GM20431 (cell line): ENCODE measurements around the gene METTL26.

Experiments
- in situ Hi-C: fragments of 300-500 bp; cut with MseI, MboI; formaldehyde crosslinking; loops from one replicate; pipeline ENCODE4 v1.15.0; 2020; ENCODE audit warnings: low sequenced_read_pairs; ENCODE audit not compliant: unreplicated experiment

The METTL26 gene

DNA sequence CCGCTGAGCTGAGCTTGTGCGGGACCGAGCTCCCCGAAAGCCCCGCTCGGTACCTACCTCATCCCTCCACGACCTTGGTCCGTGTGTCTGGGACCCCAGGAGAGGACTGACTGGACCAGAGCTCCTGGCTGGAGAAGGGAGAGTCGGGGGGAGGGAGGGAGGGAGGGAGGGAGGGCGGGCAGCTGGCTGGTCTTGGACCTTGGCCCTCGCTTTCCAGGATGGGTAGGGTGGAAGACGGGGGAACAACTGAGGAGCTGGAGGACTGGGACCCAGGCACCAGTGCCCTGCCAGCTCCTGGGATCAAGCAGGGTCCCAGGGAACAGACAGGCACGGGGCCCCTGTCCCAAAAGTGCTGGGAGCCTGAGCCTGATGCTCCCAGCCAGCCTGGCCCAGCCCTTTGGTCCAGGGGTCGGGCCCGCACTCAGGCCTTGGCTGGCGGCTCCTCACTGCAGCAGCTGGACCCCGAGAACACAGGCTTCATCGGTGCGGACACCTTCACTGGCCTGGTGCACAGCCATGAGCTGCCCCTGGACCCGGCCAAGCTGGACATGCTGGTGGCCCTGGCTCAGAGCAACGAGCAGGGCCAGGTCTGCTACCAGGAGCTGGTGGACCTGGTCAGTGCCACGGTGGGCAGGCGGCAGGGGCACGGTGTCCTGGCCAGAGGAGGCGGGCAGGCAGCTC lies 39.9 kb upstream of the METTL26 start:
- in situ Hi-C loops, result no loop called here

DNA sequence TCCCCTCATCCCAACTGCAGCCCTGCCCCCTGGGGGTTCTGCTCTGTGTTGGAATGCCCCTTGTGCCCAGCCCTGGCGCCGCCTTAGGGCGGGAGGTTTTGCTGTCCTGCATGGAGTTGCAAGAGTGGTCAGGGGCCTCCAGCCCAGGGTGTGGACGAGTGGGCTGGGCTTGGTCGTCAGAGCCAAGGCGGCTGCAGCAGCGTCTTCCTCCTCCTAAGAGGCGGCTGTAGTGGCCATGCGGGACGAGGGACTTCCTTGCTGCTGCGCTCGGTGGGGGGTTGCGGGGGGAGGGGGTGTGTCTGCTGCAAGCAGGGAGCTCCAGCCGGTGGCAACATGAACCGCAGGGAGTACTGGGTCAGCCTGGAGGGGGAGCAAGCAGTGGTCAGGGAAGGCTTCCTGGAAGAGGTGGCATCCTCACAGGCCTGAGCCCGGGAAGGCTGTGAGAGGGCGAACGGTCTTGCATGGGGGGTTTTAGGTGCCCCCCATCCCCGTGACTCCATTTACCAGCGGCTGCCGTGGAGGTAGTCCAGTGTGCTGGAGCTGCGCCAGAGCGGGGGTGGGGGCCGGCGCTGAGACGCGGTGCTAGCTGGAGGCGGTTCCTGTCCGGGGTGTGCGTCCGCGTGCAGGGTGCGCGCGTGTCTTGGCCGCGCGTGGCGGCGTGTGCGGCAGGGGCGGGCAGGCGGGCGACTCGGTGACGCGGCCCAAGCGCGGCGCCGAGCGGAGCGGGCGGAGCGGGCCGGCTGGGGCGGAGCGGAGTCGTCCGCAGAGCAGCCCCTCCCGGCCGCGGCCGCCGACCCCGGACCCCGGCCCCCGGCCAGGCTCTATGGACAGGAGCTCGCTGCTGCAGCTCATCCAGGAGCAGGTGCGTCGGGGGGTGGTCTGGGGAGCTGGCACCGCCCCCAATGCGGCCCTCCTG lies 39.1 kb upstream of the METTL26 start, which contains the start of gene RHBDL1:
TSS of gene RHBDL1 (plus strand) at position 704 of the 916 bp plus-strand sequence. CDS start at position 824, 120 bp downstream.
- in situ Hi-C loops, result no loop called here

GRCh38 chr16:674214-674881 lies 38.2 kb upstream of the METTL26 start:
- in situ Hi-C loops, result no loop called here

DNA sequence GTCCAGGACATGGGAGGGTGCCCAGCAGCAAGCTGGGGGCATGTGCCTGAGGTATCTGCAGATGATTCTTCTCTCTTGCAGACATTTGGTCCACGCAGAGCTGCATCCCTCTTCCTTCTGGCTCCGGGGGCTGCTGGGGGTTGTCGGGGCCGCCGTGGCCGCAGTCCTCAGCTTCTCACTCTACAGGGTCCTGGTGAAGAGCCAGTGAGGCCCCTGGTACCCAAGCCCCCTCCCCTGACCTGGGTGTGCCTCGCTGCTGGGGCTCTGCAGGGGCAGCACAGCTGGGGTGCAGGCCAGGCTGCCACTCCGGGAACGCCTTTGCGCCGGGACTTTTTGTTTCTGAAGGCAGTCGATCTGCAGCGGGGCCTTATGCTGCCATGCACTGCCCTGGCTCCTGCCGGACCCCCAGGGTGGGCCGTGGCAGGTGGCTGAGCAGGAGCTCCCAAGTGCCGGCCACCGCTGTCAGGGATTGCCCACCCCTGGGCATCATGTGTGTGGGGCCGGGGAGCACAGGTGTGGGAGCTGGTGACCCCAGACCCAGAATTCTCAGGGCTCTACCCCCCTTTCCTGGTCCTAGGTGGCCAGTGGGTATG lies 37.4 kb upstream of the METTL26 start:
- in situ Hi-C loops, result no loop called here

DNA sequence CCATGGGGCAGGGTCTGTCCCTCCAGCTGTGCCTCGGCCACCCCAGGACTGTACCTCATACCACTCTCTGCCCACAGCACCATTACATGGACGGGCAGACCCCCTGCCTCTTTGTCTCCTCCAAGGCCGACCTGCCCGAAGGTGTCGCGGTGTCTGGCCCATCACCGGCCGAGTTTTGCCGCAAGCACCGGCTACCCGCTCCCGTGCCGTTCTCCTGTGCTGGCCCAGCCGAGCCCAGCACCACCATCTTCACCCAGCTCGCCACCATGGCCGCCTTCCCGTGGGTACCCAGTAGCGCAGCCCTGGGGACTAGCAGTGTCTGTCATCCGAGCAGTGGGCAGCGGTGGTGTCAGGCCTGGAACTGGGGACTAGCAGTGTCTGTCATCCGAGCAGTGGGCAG lies 36.7 kb upstream of the METTL26 start:
- in situ Hi-C loops, result no loop called here

- in situ Hi-C loops, result no loop called here
Measured at GRCh38 chr16:672371-672770, 36.3 kb upstream of the METTL26 start.

DNA sequence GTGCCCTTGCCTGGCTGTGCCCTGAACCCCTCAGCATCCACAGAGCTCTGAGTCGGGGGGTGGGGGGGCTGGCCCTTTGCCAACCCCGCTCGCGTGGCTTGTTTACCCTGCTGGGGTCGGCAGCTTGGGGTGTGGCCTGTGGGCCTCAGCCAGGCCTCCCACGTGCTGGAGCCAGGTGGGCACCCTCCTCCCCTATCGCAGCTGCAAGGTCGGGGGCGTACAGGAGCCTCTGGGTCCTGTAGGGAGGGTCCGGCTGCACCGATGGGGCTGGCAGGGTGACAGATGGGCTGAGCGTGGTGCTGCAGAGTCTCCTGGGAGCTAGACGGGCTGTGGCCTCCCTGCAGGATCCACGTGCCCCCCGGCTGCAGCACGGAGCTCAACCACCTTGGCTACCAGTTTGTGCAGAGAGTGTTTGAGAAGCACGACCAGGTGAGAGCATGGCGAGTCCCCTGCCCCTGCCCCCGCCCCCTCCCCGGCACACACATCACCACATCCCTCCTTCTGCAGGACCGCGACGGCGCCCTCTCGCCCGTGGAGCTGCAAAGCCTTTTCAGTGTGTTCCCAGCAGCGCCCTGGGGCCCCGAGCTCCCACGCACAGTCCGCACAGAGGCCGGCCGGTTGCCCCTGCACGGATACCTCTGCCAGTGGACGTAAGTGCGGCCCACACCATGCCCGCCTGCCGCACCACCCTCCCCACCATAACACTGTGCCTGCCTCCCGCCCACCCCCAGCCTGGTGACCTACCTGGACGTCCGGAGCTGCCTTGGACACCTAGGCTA lies 35.4 kb upstream of the METTL26 start:
- in situ Hi-C loops, result no loop called here

- in situ Hi-C loops, result no loop called here
Measured at GRCh38 chr16:670485-671352, 34.6 kb upstream of the METTL26 start.

DNA sequence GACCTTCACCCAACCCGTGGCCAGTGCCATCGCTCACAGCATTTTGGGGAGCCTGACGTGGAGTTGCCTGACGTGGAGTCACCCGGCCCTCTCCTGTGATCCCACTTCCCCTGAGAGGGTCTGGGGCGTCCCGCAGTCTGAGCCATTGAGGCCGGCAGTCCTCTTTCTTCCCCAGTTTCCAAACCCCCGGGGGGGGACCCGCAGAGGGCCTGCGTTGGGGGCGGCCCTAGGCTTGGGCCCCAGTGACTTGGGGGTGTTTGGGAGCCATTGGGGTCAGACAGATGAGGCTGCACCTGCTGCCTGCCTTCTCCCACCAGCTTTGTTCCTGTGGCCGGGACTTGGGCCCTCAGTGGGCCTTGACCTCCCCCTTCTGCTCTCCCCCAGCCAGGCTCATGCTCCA lies 33.6 kb upstream of the METTL26 start:
- in situ Hi-C loops, result no loop called here

DNA sequence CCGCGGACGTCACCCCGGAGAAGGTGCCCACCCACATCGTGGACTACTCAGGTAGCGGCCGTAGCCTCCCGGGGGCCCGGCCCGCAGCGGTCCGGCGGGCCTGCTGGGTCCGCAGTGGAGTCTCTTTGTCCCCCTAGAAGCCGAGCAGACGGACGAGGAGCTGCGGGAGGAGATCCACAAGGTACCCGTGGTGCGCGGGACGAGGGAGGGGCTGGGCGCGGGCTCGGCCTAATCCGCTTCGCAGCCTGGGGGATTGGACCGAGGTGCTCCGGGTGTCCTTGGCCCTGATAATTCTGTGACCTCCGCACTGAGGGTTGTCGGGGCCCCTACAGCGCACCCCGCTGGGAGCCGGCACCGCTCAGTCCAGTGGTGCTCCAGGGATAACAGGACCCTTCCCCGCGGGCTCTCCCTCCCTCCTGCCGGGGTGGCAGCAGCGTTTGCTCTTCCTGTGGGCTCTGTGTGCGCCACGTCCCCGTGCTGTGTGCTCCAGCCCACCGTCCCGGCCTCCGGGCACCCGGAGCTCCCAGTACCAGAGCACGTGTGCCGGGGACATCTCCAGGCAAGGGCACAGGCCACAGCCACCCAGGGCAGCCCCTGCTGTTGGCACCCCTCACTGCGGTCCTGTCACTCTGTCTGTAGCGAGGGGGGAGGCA lies 32.5 kb upstream of the METTL26 start:
- in situ Hi-C loops, result no loop called here

- in situ Hi-C loops, result no loop called here
Measured at GRCh38 chr16:667780-668518, 31.8 kb upstream of the METTL26 start, which contains the start of gene RHOT2. Gene RHOT2 (plus strand): TSS chr16:668132. CDS start chr16:668200, 68 bp downstream.

DNA sequence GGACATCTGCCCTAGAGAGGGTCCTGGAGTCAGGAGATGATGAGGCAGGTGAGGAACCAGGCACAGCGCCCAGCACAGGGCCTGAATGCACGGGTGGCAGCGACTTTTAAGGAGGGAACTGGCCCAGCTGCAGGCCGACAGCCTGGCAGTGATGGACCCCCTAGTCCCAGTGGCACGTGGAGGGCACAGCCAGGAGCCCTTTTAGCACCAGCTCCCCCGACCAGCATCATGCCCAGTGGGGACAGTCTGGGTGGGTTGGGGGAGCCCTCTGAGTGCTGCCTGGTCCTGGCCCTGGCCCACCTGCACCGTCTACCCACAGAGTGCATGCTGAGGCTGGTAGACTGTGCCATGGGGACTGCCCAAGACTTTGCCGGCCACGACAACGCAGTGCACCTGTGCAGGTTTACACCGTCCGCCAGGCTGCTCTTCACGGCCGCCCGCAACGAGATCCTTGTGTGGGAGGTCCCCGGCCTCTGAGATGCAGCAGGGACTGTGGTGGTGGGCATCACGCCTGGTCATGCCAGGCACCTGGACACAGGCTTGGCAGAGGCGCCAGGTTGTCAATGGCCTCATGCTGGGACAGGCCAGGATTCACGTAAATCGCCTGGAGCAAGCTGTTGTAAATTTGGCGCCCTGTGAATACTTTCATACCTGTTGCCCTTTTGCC lies 31.1 kb upstream of the METTL26 start:
- in situ Hi-C loops, result no loop called here

GRCh38 chr16:666572-666971 lies 30.5 kb upstream of the METTL26 start:
- in situ Hi-C loops, result no loop called here

DNA sequence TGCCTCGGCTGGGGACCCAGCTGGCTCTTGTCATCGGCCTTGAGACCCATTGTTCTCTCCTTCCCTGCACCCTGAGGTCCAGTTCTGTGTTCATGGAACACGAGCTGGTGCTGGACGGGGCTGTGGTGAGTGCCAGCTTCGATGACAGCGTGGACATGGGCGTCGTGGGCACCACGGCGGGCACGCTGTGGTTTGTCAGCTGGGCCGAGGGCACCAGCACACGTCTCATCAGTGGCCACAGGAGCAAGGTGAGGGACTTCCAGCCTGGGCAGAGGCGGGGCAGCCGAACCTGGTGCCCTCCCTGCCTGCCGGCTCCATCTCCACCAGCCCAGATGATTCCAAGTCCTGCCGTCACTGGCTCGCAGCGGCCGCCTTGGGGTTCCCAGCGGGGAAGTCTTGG lies 26.5 kb upstream of the METTL26 start:
- in situ Hi-C loops, result no loop called here

GRCh38 chr16:662095-662494 lies 26.0 kb upstream of the METTL26 start:
- in situ Hi-C loops, result no loop called here

- in situ Hi-C loops, result no loop called here
Measured at GRCh38 chr16:661184-661821, 25.2 kb upstream of the METTL26 start.
